ENCODE measurements around the gene MAP3K7.

DNA sequence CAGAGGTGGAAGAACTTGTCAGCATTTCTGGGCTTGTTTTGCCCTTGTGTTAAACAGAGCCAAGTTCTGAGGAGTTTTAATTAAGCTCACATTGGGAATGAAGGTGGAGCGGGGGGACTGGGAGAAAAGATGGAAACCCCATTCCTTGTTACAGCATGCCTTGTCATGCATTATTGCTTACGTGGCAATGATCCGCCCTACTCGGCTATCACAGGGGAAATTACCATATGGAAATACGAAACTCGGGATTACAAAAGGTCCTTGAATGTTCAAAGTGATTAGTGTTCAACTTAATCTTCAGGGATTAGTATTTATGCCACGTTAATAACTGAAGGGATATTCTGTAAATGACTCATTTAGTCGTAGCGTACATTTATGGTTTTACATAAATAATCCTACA is 86.4 kb downstream of the MAP3K7 start:
- TF ChIP-seq, protein P1, sequence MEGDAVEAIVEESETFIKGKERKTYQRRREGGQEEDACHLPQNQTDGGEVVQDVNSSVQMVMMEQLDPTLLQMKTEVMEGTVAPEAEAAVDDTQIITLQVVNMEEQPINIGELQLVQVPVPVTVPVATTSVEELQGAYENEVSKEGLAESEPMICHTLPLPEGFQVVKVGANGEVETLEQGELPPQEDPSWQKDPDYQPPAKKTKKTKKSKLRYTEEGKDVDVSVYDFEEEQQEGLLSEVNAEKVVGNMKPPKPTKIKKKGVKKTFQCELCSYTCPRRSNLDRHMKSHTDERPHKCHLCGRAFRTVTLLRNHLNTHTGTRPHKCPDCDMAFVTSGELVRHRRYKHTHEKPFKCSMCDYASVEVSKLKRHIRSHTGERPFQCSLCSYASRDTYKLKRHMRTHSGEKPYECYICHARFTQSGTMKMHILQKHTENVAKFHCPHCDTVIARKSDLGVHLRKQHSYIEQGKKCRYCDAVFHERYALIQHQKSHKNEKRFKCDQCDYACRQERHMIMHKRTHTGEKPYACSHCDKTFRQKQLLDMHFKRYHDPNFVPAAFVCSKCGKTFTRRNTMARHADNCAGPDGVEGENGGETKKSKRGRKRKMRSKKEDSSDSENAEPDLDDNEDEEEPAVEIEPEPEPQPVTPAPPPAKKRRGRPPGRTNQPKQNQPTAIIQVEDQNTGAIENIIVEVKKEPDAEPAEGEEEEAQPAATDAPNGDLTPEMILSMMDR (IDR thresholded peaks at IDR 0.05; ENCODE audit: low read depth, low read length, poor library complexity, severe bottlenecking) = no peak
- TF ChIP-seq EZH2phosphoT487 (IDR thresholded peaks at IDR 0.05; ENCODE audit: borderline replicate concordance, low read length) = no peak

Measured in DOHH2 (cell line).